HepG2 (cell line): Measurements from ENCODE around the gene IRF1. TPM values are rescaled to one million over a fixed set of nuclear protein-coding genes. Genes with fewer than 3 reads are reported as not detected.

Experiments used
- AGO1 ChIP-seq: fragments of 200-400 bp; formaldehyde crosslinking; IDR thresholded peaks from 2 replicates; pipeline ENCODE4 v1.6.1; 2017; ENCODE audit warnings: mild to moderate bottlenecking, low read depth, low read length, moderate library complexity; ENCODE audit not compliant: poor library complexity, severe bottlenecking
- CREB1 ChIP-seq, 2 experiments: fragments of 450-650 bp in 1 of 2; IDR thresholded peaks; 2 replicates each; pipeline ENCODE4 v1.6.1; 2016 to 2017; ENCODE audit warnings: control low read depth in 1 of 2, mild to moderate bottlenecking in 1 of 2, missing compliant biosample characterization in 1 of 2, missing genetic modification characterization in 1 of 2
- ELF4 ChIP-seq: sonication (generic); formaldehyde crosslinking; IDR thresholded peaks from 2 replicates; pipeline ENCODE4 v1.5.0; 2020; ENCODE audit warnings: missing genetic modification reagents, mild to moderate bottlenecking, moderate library complexity, borderline replicate concordance
- ETV5 ChIP-seq: IDR thresholded peaks from 2 replicates; pipeline ENCODE4 v1.6.1; 2018; ENCODE audit warnings: missing biosample characterization, missing genetic modification reagents, inconsistent platforms, borderline replicate concordance
- FOXM1 ChIP-seq: sonication (generic); formaldehyde crosslinking; IDR thresholded peaks from 2 replicates; pipeline ENCODE4 v1.5.0; 2020; ENCODE audit warnings: missing genetic modification reagents
- GATA4 ChIP-seq: sonication (generic); IDR thresholded peaks from 2 replicates; pipeline ENCODE4 v1.6.1; 2016; ENCODE audit warnings: antibody characterized with exemption, low read depth, borderline replicate concordance
- HNRNPH1 ChIP-seq: fragments of 200-400 bp; formaldehyde crosslinking; optimal IDR thresholded peaks from 2 replicates; pipeline ENCODE3; 2017; ENCODE audit warnings: mild to moderate bottlenecking, low read depth, low read length
- KMT2A ChIP-seq: sonication (generic); formaldehyde crosslinking; IDR thresholded peaks from 2 replicates; pipeline ENCODE4 v1.4.0; 2020; ENCODE audit warnings: missing genetic modification reagents
- KMT2B ChIP-seq: IDR thresholded peaks from 2 replicates; pipeline ENCODE4 v1.6.1; 2016; ENCODE audit warnings: missing genetic modification reagents, missing compliant biosample characterization
- NR2C2 ChIP-seq: sonication (generic); formaldehyde crosslinking; IDR thresholded peaks from 2 replicates; pipeline ENCODE4 v1.4.0; 2020; ENCODE audit warnings: missing genetic modification reagents, mild to moderate bottlenecking, moderate library complexity, borderline replicate concordance
- SALL1 ChIP-seq: sonication (generic); formaldehyde crosslinking; IDR thresholded peaks from 2 replicates; pipeline ENCODE4 v1.8.0; 2022; ENCODE audit warnings: mild to moderate bottlenecking, missing genetic modification reagents
- STAG1 ChIP-seq: sonication (generic); formaldehyde crosslinking; IDR thresholded peaks from 2 replicates; pipeline ENCODE4 v1.4.0; 2020; ENCODE audit warnings: missing genetic modification reagents
- ZBTB42 ChIP-seq: sonication (generic); formaldehyde crosslinking; IDR thresholded peaks from 2 replicates; pipeline ENCODE4 v1.5.0; 2020; ENCODE audit warnings: mild to moderate bottlenecking, missing genetic modification reagents
- ZFAT ChIP-seq: sonication (generic); formaldehyde crosslinking; conservative IDR thresholded peaks from 2 replicates; pipeline ENCODE4 v1.8.1; 2023; ENCODE audit warnings: missing genetic modification reagents, inconsistent platforms
- ZNF460 ChIP-seq: sonication (generic); formaldehyde crosslinking; IDR thresholded peaks from 2 replicates; pipeline ENCODE4 v1.5.1; 2020; ENCODE audit warnings: missing genetic modification reagents, mild to moderate bottlenecking, borderline replicate concordance
- ZNF567 ChIP-seq: sonication (generic); formaldehyde crosslinking; IDR thresholded peaks from 2 replicates; pipeline ENCODE4 v1.8.1; 2023; ENCODE audit warnings: mild to moderate bottlenecking, missing genetic modification reagents, borderline replicate concordance
- ZNF878 ChIP-seq: sonication (generic); formaldehyde crosslinking; IDR thresholded peaks from 2 replicates; pipeline ENCODE4 v1.8.1; 2023; ENCODE audit warnings: mild to moderate bottlenecking, missing genetic modification reagents, moderate library complexity
- polyA plus RNA-seq, 8 experiments: library from polyadenylated mRNA; depleted of rRNA in 3 of 8; stranded (reverse) in 7 of 8; unstranded in 1 of 8; fragments of >200 nt; fragmentation: Illumina TruSeq in 4 of 8; extraction: Trizol in 4 of 8; gene quantifications; 2 replicates each; pipeline versions ENCODE4 v1.2.1 to v1.2.3, GENCODE V29; 2011 to 2016; ENCODE audit warnings: low read depth in 4 of 8, missing spikeins in 1 of 8, mixed read lengths in 1 of 8; ENCODE audit not compliant: insufficient read depth in 1 of 8
- total RNA-seq, 5 experiments: library from RNA; depleted of rRNA; stranded (reverse); fragments of >200 nt; fragmentation: Illumina TruSeq; extraction: Trizol; gene quantifications; 2 replicates each; pipeline ENCODE4 v1.2.3, GENCODE V29; 2016; ENCODE audit warnings: low read depth in 1 of 5
- TF ChIP-seq, protein P1 (sequence below): sonication (generic); formaldehyde crosslinking; IDR thresholded peaks from 2 replicates; pipeline ENCODE4 v1.4.0; 2020; ENCODE audit warnings: low read depth, mild to moderate bottlenecking, missing genetic modification reagents
- TF ChIP-seq, protein P2 (sequence below): sonication (generic); formaldehyde crosslinking; IDR thresholded peaks from 2 replicates; pipeline ENCODE4 v1.4.0; 2020; ENCODE audit warnings: mild to moderate bottlenecking, missing genetic modification reagents
- TF ChIP-seq, protein P3 (sequence below): sonication (generic); formaldehyde crosslinking; IDR thresholded peaks from 2 replicates; pipeline ENCODE4 v1.9.0; 2021; ENCODE audit warnings: missing genetic modification reagents, mild to moderate bottlenecking, borderline replicate concordance
- TF ChIP-seq, protein P4 (sequence below): sonication (generic); formaldehyde crosslinking; IDR thresholded peaks from 2 replicates; pipeline ENCODE4 v1.5.0; 2020; ENCODE audit warnings: mild to moderate bottlenecking, missing genetic modification reagents
- TF ChIP-seq, protein P5 (sequence below): sonication (generic); formaldehyde crosslinking; IDR thresholded peaks from 2 replicates; pipeline ENCODE4 v1.8.1; 2023; ENCODE audit warnings: mild to moderate bottlenecking, missing genetic modification reagents, borderline replicate concordance
- TF ChIP-seq, protein P6 (sequence below): IDR thresholded peaks from 2 replicates; pipeline ENCODE4 v1.6.1; 2016; ENCODE audit warnings: control low read depth

Gene IRF1
- total and polyA plus RNA-seq, 2 of the 13 experiments (the other 11 are each of a cell fraction or from before 2014, with no cell fraction given), result 4.1 to 8.8 TPM

DNA sequence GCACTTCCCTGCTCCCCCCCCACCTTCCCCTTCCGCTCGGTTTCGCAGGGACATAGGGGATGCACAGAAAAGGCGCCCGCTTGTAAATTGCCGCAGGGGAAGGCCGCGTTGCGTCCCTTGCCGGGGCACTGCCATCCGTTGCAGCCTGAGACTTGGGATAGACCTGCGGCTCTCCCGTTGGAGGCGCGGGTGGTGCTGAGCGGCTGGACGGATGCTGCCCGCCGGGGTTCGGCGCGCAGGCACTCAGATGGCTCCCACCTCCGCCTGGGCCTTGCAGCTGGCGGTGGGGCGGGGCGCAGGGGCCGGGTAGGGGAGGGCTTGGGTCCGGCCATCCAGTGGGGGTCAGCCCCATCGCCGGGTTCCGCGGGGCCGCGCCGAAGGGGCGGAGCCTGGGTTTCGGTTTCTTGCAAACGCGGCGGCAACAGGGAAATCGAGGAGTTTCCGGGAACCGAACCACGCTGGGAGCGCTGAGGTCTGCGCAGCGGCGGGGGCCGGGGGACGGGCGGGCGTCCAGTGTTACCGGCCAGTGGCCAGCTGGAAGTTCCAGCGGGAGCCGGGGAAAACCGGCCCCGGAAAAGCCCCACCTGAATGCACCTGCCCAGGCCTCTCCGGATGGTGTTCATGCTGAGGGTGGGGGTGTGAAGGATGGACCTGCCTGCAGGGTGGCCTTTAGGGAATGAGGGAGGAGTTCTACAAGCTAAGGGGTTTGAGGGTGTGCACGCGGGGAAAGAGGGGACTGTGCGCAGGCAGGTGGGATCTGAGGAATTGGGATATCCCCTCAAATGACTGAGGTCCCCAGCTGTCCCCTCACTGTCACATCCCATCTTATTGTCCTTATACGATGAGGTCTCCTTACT is 6.3 kb upstream of the IRF1 start (continued):
- TF ChIP-seq SALL1 (CRISPR knock-in tag), result 0 out of 2 replicates have a peak, but pooled peaks have one; percentile 12
- no peak for TF ChIP-seq STAG1 (CRISPR knock-in tag)
- no peak for TF ChIP-seq ZFAT
- TF ChIP-seq, protein P1, sequence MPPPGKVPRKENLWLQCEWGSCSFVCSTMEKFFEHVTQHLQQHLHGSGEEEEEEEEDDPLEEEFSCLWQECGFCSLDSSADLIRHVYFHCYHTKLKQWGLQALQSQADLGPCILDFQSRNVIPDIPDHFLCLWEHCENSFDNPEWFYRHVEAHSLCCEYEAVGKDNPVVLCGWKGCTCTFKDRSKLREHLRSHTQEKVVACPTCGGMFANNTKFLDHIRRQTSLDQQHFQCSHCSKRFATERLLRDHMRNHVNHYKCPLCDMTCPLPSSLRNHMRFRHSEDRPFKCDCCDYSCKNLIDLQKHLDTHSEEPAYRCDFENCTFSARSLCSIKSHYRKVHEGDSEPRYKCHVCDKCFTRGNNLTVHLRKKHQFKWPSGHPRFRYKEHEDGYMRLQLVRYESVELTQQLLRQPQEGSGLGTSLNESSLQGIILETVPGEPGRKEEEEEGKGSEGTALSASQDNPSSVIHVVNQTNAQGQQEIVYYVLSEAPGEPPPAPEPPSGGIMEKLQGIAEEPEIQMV (CRISPR knock-in tag), result no peak
- no peak for TF ChIP-seq FOXM1
- no peak for TF ChIP-seq GATA4
- peak; percentile 46 for TF ChIP-seq AGO1
- TF ChIP-seq, protein P2, sequence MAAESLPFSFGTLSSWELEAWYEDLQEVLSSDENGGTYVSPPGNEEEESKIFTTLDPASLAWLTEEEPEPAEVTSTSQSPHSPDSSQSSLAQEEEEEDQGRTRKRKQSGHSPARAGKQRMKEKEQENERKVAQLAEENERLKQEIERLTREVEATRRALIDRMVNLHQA (CRISPR knock-in tag), result no peak
- TF ChIP-seq CREB1 (IDR thresholded peaks at IDR 0.05), result no peak
- no peak for TF ChIP-seq CREB1 (CRISPR knock-in tag; IDR thresholded peaks at IDR 0.05)
- 0 out of 2 replicates have a peak, but pooled peaks have one; percentile 70 for TF ChIP-seq KMT2B (CRISPR knock-in tag)
- TF ChIP-seq, protein P3, sequence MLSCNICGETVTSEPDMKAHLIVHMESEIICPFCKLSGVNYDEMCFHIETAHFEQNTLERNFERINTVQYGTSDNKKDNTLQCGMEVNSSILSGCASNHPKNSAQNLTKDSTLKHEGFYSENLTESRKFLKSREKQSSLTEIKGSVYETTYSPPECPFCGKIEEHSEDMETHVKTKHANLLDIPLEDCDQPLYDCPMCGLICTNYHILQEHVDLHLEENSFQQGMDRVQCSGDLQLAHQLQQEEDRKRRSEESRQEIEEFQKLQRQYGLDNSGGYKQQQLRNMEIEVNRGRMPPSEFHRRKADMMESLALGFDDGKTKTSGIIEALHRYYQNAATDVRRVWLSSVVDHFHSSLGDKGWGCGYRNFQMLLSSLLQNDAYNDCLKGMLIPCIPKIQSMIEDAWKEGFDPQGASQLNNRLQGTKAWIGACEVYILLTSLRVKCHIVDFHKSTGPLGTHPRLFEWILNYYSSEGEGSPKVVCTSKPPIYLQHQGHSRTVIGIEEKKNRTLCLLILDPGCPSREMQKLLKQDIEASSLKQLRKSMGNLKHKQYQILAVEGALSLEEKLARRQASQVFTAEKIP (CRISPR knock-in tag), result no peak
- TF ChIP-seq ZNF567 (CRISPR knock-in tag), result no peak
- peak; percentile 50; the same call in 1 of the 2 replicates for TF ChIP-seq KMT2A (CRISPR knock-in tag)
- TF ChIP-seq ELF4 (CRISPR knock-in tag), result no peak
- TF ChIP-seq ZNF460 (CRISPR knock-in tag), result no peak
- TF ChIP-seq NR2C2 (CRISPR knock-in tag), result peak; percentile 63
- TF ChIP-seq ETV5, result no peak; the same call in 1 of the 2 replicates
- no peak for TF ChIP-seq ZNF878
- TF ChIP-seq, protein P4, sequence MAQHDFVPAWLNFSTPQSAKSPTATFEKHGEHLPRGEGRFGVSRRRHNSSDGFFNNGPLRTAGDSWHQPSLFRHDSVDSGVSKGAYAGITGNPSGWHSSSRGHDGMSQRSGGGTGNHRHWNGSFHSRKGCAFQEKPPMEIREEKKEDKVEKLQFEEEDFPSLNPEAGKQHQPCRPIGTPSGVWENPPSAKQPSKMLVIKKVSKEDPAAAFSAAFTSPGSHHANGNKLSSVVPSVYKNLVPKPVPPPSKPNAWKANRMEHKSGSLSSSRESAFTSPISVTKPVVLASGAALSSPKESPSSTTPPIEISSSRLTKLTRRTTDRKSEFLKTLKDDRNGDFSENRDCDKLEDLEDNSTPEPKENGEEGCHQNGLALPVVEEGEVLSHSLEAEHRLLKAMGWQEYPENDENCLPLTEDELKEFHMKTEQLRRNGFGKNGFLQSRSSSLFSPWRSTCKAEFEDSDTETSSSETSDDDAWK, result no peak
- TF ChIP-seq, protein P5, sequence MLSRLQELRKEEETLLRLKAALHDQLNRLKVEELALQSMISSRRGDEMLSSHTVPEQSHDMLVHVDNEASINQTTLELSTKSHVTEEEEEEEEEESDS, result 0 out of 2 replicates have a peak, but pooled peaks have one; percentile 51
- no peak for TF ChIP-seq ZBTB42
- TF ChIP-seq, protein P6, sequence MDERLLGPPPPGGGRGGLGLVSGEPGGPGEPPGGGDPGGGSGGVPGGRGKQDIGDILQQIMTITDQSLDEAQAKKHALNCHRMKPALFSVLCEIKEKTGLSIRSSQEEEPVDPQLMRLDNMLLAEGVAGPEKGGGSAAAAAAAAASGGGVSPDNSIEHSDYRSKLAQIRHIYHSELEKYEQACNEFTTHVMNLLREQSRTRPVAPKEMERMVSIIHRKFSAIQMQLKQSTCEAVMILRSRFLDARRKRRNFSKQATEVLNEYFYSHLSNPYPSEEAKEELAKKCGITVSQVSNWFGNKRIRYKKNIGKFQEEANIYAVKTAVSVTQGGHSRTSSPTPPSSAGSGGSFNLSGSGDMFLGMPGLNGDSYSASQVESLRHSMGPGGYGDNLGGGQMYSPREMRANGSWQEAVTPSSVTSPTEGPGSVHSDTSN (CRISPR knock-in tag), result no peak
- TF ChIP-seq HNRNPH1, result no peak
